Astrocyte of the cerebellum (primary cell): ENCODE results near the gene WDR38.

Experiments
- DNase-seq: peaks from one replicate; pipeline ENCODE4 v3.0.0-alpha.2; 2011; ENCODE audit warnings: low read depth
- H3K4me3 ChIP-seq: 2 replicates; pipeline ENCODE4 v1.5.1; 2011; ENCODE audit warnings: mild to moderate bottlenecking, low read depth, low read length, moderate library complexity
- in situ Hi-C: cut with HindIII; loops from 2 replicates; pipeline ENCODE4 v1.10.0; 2017; ENCODE audit warnings: low sequenced_read_pairs
- TF ChIP-seq, protein P1 (sequence below): IDR thresholded peaks from 2 replicates; pipeline ENCODE4 v1.5.1; 2012; ENCODE audit warnings: low read length, low read depth, moderate library complexity, mild to moderate bottlenecking; ENCODE audit errors: missing control alignments

Gene WDR38

DNA sequence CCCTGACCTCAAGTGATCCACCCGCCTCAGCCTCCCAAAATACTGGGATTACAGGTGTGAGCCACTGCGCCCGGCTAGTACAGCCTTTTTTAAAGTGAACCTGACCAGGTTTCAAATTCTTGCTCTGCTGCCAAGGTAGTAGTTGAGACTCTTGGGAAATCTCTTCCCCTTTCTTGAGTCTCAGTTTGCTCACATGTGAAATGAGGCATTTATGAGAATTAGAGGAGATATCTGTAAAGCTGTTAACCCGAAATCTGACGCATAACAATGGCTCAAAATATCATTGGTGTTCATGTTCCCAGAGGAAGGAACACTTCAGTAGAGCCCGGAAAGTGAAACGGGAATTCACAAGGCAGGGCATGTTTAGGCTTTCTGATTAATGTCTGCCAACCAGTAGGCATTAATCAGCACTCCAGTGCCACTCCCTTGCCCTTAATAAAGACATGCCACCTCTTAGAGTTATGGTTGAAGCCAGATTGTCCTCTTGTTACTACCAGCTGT is 10.2 kb downstream of the WDR38 start:
- in situ Hi-C loops = no loop called here
- TF ChIP-seq, protein P1, sequence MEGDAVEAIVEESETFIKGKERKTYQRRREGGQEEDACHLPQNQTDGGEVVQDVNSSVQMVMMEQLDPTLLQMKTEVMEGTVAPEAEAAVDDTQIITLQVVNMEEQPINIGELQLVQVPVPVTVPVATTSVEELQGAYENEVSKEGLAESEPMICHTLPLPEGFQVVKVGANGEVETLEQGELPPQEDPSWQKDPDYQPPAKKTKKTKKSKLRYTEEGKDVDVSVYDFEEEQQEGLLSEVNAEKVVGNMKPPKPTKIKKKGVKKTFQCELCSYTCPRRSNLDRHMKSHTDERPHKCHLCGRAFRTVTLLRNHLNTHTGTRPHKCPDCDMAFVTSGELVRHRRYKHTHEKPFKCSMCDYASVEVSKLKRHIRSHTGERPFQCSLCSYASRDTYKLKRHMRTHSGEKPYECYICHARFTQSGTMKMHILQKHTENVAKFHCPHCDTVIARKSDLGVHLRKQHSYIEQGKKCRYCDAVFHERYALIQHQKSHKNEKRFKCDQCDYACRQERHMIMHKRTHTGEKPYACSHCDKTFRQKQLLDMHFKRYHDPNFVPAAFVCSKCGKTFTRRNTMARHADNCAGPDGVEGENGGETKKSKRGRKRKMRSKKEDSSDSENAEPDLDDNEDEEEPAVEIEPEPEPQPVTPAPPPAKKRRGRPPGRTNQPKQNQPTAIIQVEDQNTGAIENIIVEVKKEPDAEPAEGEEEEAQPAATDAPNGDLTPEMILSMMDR = no peak
- H3K4me3 ChIP-seq = no peak overlapping the region
- no peak for DNase-seq

DNA sequence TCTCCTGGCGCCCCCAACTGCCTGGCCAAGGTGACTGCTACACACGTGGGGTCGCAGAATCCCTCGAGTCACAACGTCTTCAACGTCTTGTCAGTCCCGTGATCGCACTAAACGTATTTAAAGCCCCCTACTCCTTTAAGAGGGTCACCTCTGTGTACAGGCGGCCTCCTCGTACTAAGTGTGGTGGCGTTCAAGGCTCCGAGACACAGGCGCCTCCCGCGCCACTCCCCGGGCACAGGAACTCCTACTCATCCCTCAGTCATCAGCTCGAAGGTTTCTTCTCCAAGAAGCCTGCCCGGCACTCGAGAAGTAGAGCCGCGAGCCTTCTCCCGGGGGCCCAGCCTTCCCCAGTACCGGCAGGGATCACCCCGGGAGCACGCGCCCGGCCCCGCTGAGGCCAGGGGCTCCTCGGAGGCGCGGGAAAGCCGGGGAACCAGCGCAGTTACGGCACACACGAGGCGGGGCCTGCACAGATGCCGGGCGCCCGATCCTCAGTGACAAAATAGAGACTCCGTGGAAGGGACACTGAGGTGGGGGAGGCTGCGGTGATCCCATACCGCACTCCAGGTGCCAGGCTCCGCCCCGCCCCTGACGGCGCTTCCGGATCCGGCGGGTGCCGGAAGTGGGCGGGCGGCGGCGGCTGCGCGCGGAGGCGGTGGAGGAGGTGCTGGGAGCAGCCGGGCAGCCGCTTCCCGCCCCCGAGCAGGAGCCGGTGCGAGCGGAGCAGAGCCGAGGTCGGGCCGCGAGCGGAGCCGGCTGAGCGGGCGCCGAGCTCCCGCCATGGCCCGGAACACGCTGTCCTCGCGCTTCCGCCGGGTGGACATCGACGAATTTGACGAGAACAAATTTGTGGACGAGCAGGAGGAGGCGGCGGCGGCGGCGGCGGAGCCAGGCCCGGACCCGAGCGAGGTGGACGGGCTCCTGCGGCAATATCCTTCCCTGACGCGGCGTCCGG is 15.5 kb downstream of the WDR38 start:
- DNase-seq = peak; percentile 41
- in situ Hi-C loops = no loop called here
- TF ChIP-seq, protein P1 = no peak
- H3K4me3 ChIP-seq = peak overlapping the region; percentile 98

DNA sequence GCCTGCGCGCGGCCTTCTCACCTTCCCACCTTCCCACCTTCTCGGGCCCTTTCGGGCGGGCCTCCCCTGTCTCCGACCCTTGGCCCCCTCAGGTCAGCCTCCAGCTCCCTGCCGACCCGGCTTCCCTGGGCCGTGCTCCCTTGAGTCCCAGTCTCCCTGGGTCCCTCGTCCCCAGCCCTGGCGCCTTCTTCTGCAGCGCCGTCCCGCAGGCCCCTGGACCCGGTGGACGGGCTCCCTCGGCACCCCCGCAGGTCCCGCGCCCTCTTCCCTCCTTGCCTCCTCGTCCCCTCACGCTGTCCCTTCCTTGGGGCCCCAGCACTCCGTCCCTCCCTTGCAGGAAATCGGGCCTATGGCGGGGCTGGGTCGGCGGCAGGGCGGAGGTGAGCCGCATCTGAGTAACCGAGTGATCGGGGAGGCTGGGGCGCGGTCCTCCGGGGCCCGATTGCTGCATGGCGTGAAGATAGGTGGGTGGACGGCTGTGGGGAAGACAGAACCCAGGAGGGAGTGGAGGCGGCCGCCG is 16.3 kb downstream of the WDR38 start:
- H3K4me3 ChIP-seq = peak overlapping the region; percentile 98
- TF ChIP-seq, protein P1 = no peak
- in situ Hi-C loops = no loop called here
- no peak for DNase-seq

DNA sequence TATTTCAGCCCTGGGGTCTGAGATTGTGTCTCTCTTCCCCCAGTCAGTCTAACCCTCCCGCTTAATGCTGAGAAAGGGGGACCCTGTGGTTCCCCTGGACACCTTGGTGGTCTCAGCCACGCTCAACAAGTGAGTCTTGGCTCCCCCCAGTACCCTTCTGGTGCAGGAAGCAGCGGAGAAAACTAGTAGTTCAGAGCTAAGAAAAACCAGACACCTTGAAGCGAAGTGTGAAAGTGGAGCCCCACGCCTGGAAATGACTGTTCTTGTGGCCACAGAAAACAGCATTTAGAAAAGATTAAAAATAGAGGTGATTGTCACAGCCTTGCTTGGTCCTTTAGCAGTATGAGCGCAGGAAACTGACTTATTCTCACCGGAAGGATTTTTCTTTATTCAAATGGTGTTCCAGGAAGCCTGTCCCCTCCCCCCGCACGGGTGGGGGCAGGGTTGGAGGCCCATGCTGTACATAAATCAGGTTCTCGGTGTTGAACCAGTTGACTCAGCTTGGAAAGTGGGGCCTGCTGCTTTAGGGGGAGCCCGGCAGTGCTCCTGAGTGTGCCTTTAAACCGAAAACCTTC is 16.8 kb downstream of the WDR38 start:
- no peak for DNase-seq
- in situ Hi-C loops = no loop called here
- TF ChIP-seq, protein P1 = no peak
- H3K4me3 ChIP-seq = peak overlapping the region; percentile 98

DNA sequence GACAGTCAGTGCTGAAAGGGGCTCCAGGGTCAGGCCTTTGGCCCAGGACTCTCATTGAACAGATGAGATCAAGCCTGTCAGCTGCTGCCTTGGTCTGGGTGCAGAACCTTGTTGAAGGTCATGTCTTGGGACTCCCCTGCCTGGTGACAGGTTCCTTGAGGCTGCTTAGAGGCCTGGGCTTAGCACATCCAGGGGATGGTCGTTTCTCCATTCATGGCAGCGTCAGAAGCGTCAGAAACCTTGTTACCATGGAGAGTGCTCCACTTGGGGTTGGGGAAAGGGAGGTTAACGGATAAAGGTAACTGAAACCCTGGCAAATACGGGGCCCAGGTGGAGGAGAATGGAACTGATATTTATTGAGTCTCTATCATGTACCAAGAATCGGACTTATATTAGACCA is 17.5 kb downstream of the WDR38 start:
- TF ChIP-seq, protein P1 = no peak
- in situ Hi-C loops = no loop called here
- DNase-seq = no peak
- H3K4me3 ChIP-seq = peak overlapping the region; percentile 98

DNA sequence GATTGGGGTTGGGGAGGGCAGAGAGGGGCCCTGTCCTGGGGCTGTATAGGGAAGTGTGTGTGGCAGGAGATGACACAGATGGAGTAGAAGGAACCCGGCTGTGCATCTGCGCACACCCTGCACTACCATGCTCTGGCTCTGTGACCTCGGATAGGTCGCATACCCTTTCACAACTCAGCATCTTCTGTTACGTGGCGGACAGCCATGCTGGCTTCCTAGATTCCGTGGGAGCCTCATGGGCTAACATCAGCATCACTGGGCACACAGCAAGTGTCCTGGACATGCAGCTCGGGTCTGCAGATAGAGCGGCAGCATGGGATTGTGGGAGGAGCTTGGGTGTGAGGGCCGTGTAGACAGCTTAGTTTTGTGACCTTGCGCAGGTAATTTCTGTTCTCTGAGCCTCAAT is 17.9 kb downstream of the WDR38 start:
- in situ Hi-C loops = no loop called here
- TF ChIP-seq, protein P1 = no peak
- DNase-seq = no peak
- no peak overlapping the region for H3K4me3 ChIP-seq
